GM21360 (cell line): ENCODE measurements around the gene FIGNL2.
"Not testable (repeated sequence)": the region's sequence is repeated elsewhere in the genome, so short reads cannot be mapped to it uniquely, and the experiment has no call there.

ENCODE experiments used
- ATAC-seq: cut with Tn5 transposase; IDR thresholded peaks from one replicate; pipeline ENCODE4 v1.9.1; 2021; ENCODE audit warnings: mild to moderate bottlenecking, moderate library complexity; ENCODE audit not compliant: unreplicated experiment

The FIGNL2 gene

GRCh38 chr12:51848326-51848727 lies at the start of gene FIGNL2:
TSS of gene FIGNL2 (minus strand) at chr12:51848718. CDS start at chr12:51822413, 26,305 bp downstream.
- no peak for ATAC-seq

GRCh38 chr12:51897181-51897580 lies 48.7 kb upstream of the FIGNL2 start:
- no peak for ATAC-seq

GRCh38 chr12:51896236-51896635 lies 47.7 kb upstream of the FIGNL2 start:
- ATAC-seq, result no peak

GRCh38 chr12:51895378-51896135 lies 47.0 kb upstream of the FIGNL2 start:
- no peak for ATAC-seq

- ATAC-seq, result no peak
Observed at GRCh38 chr12:51893786-51894185, 45.3 kb upstream of the FIGNL2 start.

- ATAC-seq, result no peak
Observed at GRCh38 chr12:51891843-51892242, 43.3 kb upstream of the FIGNL2 start.

GRCh38 chr12:51890511-51891171 lies 42.1 kb upstream of the FIGNL2 start:
- ATAC-seq, result no peak

GRCh38 chr12:51890133-51890464 lies 41.6 kb upstream of the FIGNL2 start:
- no peak for ATAC-seq

GRCh38 chr12:51889216-51890132 lies 41.0 kb upstream of the FIGNL2 start:
- no peak for ATAC-seq

GRCh38 chr12:51888316-51889215 lies 40.0 kb upstream of the FIGNL2 start:
- ATAC-seq, result no peak

- no peak for ATAC-seq
Observed at GRCh38 chr12:51887476-51888315, 39.2 kb upstream of the FIGNL2 start, which contains the start of gene ANKRD33. TSS of gene ANKRD33 (plus strand) at chr12:51888103. CDS start at chr12:51888187, 84 bp downstream.

GRCh38 chr12:51886021-51886710 lies 37.6 kb upstream of the FIGNL2 start:
- ATAC-seq, result no peak

- ATAC-seq, result not testable (repeated sequence)
Observed at GRCh38 chr12:51885294-51886020, 36.9 kb upstream of the FIGNL2 start.

GRCh38 chr12:51884676-51885229 lies 36.2 kb upstream of the FIGNL2 start:
- ATAC-seq, result no peak

GRCh38 chr12:51883998-51884675 lies 35.6 kb upstream of the FIGNL2 start:
- ATAC-seq, result no peak

- ATAC-seq, result no peak
Observed at GRCh38 chr12:51883295-51883694, 34.8 kb upstream of the FIGNL2 start.

GRCh38 chr12:51879102-51879501 lies 30.6 kb upstream of the FIGNL2 start:
- ATAC-seq, result no peak
